ENCODE results near the gene ZSCAN20. TPM values are rescaled to one million over a fixed set of nuclear protein-coding genes. Genes with fewer than 3 reads are reported as not detected.

ZSCAN20 gene
- total RNA-seq, 1 experiment from 2014 or later, result 3.9 TPM

DNA sequence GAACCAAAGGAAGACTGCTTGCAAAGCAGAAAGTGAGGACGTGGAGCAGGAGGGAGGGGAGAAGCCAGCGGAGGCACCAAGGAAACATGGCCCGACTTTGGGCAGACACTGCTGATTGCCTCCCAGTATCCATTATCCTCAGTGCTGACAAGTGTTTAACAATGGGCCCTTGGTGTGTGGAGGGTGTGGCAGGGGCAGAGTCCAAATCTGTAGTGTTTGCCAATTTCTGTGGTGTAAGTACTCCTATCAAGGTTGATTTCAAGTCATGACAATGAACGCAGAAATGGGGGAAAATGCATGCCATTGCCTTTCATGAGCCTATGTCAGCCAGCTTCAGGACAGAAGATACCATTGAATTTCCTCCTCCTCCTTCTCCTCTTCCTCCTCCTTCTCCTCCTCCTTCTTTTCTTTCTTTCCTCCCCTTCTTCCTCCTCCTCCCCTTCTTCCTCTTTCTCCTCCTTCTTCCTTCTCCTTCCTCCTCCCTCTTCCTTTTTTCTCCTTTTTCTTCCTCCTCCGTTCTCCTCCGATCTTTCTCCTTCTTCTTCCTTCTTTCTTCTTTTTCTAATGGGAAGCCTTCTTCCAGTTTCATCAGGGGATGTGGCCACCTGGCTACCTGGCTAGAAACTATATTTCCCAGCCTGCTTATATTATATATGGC is 31.2 kb upstream of the ZSCAN20 start:
- no peak overlapping the region for H2BK5ac ChIP-seq (ENCODE audit: insufficient read length, low read length)
- Mint-ChIP-seq H3K27ac (no peak overlapping the region; a peak in 2 of 7 replicates), H3K4me3 (no peak overlapping the region; a peak in 1 of 5 replicates), H3K9me3 (peaks cover 0 to 2% of the 10 kb centered on the region in 2 experiments; a peak in 2 of 5 replicates), H3K4me1 (peaks cover 19 to 22% of the 10 kb centered on the region in 2 experiments), H3K27me3 (ENCODE audit: low read depth) (peaks cover 16% of the 10 kb centered on the region), H3K36me3 (ENCODE audit: insufficient read depth in 1 of 3, low read depth in 3 of 3) (no peaks in the 10 kb centered on the region)
- H2BK15ac ChIP-seq (ENCODE audit: low read depth, low read length), result no peak overlapping the region
- no peak overlapping the region for H2AFZ ChIP-seq (ENCODE audit: low read length)
- TF ChIP-seq CTCF (conservative IDR thresholded peaks at IDR 0.05), result no peak
- H4K8ac ChIP-seq (replicated peaks; ENCODE audit: insufficient read length, low read depth, low read length), result no peak overlapping the region
- no peaks in the 10 kb centered on the region; the same call in 1 of the 2 replicates for H3K4me1 ChIP-seq (ENCODE audit: insufficient read depth, low read length)
- no peak overlapping the region for H2BK20ac ChIP-seq (ENCODE audit: low read depth, low read length, poor library complexity, severe bottlenecking)
- 100% methylated on average over 2 of the region's 6 CpGs for WGBS (ENCODE audit: extremely low coverage, insufficient read length, low lambda C conversion rate)
- no peak overlapping the region for H2BK120ac ChIP-seq (ENCODE audit: low read depth, low read length, poor library complexity, severe bottlenecking)
- no peaks in the 10 kb centered on the region for H3K79me2 ChIP-seq (ENCODE audit: insufficient read depth, low read length)
- H3T11ph ChIP-seq (ENCODE audit: low read length), result no peak overlapping the region
- H3K9me3 ChIP-seq (ENCODE audit: control insufficient read depth, low read depth, low read length), result no peaks in the 10 kb centered on the region
- no peak overlapping the region for H3K14ac ChIP-seq (ENCODE audit: insufficient read depth, low read length)
- no peaks in the 10 kb centered on the region for H3K23me2 ChIP-seq (ENCODE audit: insufficient read length, low read depth, low read length, poor library complexity, severe bottlenecking)
- no peak overlapping the region for H3K4ac ChIP-seq (ENCODE audit: low read depth, low read length)
- H3K79me1 ChIP-seq (ENCODE audit: insufficient read depth, low read depth, low read length, poor library complexity, severe bottlenecking), result no peaks in the 10 kb centered on the region
- H4K91ac ChIP-seq (ENCODE audit: insufficient read length, low read depth, low read length), result no peak overlapping the region
- H3K27me3 ChIP-seq (ENCODE audit: insufficient read depth, low read length), result no peaks in the 10 kb centered on the region; the same call in 1 of the 2 replicates
- no peak overlapping the region for H3K23ac ChIP-seq (ENCODE audit: insufficient read length, low read depth, low read length)
- no peak overlapping the region for H4K5ac ChIP-seq (ENCODE audit: insufficient read length, low read depth, low read length)
- no peak overlapping the region for H2BK12ac ChIP-seq (ENCODE audit: insufficient read length, low read depth, low read length)
- no peak overlapping the region for H3K27ac ChIP-seq (ENCODE audit: insufficient read length, low read depth, low read length)
- DNase-seq, result no peak
- H3K18ac ChIP-seq (ENCODE audit: insufficient read length, low read depth, low read length), result no peak overlapping the region
- H3K4me2 ChIP-seq (ENCODE audit: insufficient read depth, insufficient read length, low read length), result no peak overlapping the region
- H4K20me1 ChIP-seq (ENCODE audit: control insufficient read depth, insufficient read depth, insufficient read length), result no peaks in the 10 kb centered on the region
- no peak overlapping the region for H3K56ac ChIP-seq (ENCODE audit: insufficient read length, low read depth, low read length)
- no peak overlapping the region for H3K9ac ChIP-seq (ENCODE audit: extremely low read depth, insufficient read length, low read length)
- H2AK5ac ChIP-seq (ENCODE audit: insufficient read length, low read length), result no peak overlapping the region
